Measurements from ENCODE around the gene ST3GAL2.
A peak's percentile ranks its signal among the peaks of the same experiment; 100 is the strongest.
"Not testable (repeated sequence)": the region's sequence is repeated elsewhere in the genome, so short reads cannot be mapped to it uniquely, and the experiment has no call there.

Gene ST3GAL2

GRCh38 chr16:70467113-70467512 lies 28.2 kb upstream of the ST3GAL2 start:
- DNase-seq, result no peak

GRCh38 chr16:70466805-70467076 lies 27.8 kb upstream of the ST3GAL2 start:
- DNase-seq, result no peak

GRCh38 chr16:70465999-70466804 lies 27.3 kb upstream of the ST3GAL2 start:
- no peak for DNase-seq

GRCh38 chr16:70463235-70463634 lies 24.3 kb upstream of the ST3GAL2 start:
- no peak for DNase-seq

GRCh38 chr16:70460737-70461261 lies 21.9 kb upstream of the ST3GAL2 start:
- no peak for DNase-seq

- no peak for DNase-seq
These were observed 18.7 kb upstream of the ST3GAL2 start for GRCh38 chr16:70457446-70458166.

GRCh38 chr16:70455910-70456309 lies 17.0 kb upstream of the ST3GAL2 start:
- DNase-seq, result no peak

- DNase-seq, result peak; percentile 50
These were observed 15.5 kb upstream of the ST3GAL2 start, which contains the start of gene FCSK for GRCh38 chr16:70454222-70455034. Gene FCSK, plus strand, starts transcription at chr16:70454595. Its CDS starts 8,596 bp downstream, at chr16:70463191.

- DNase-seq, result no peak
These were observed 15.0 kb upstream of the ST3GAL2 start for GRCh38 chr16:70453892-70454221.

- no peak for DNase-seq
These were observed 14.4 kb upstream of the ST3GAL2 start for GRCh38 chr16:70453117-70453891.

- DNase-seq, result not testable (repeated sequence)
These were observed 12.1 kb upstream of the ST3GAL2 start for GRCh38 chr16:70451004-70451340.

GRCh38 chr16:70450142-70451003 lies 11.5 kb upstream of the ST3GAL2 start:
- not testable (repeated sequence) for DNase-seq

GRCh38 chr16:70448075-70448474 lies 9.2 kb upstream of the ST3GAL2 start:
- no peak for DNase-seq

- DNase-seq, result no peak
These were observed 5.6 kb upstream of the ST3GAL2 start for GRCh38 chr16:70444249-70445063.

GRCh38 chr16:70442344-70442743 lies 3.4 kb upstream of the ST3GAL2 start:
- DNase-seq, result no peak

- DNase-seq, result no peak
These were observed 2.6 kb upstream of the ST3GAL2 start for GRCh38 chr16:70441406-70441990.

- no peak for DNase-seq
These were observed 1.3 kb upstream of the ST3GAL2 start for GRCh38 chr16:70440009-70440692.

- DNase-seq, result no peak
These were observed 323 bp downstream of the ST3GAL2 start for GRCh38 chr16:70438585-70438968.
